ENCODE data around the gene CHD2. TPM values are rescaled to one million over a fixed set of nuclear protein-coding genes. Genes with fewer than 3 reads are reported as not detected.
A peak's percentile ranks its signal among the peaks of the same experiment; 100 is the strongest.
"Not testable (repeated sequence)": the region's sequence is repeated elsewhere in the genome, so short reads cannot be mapped to it uniquely, and the experiment has no call there.

The CHD2 gene
- total RNA-seq, 1 experiment from 2014 or later = 120 TPM

GRCh38 chr15:93059442-93059841 lies 159.3 kb downstream of the CHD2 start:
- no peaks in the 10 kb centered on the region for H4K20me1 ChIP-seq (ENCODE audit: insufficient read depth)
- no TSS peak for BruUV-seq (replicated peaks)
- peaks cover 36% of the 10 kb centered on the region for H3K4me1 ChIP-seq (replicated peaks; ENCODE audit: insufficient read depth)
- no peaks in the 10 kb centered on the region for H3K27me3 ChIP-seq (ENCODE audit: insufficient read depth, low read depth)
- no peaks in the 10 kb centered on the region for H3K9me2 ChIP-seq (ENCODE audit: insufficient read depth)
- no peaks in the 10 kb centered on the region for H3K9me3 ChIP-seq (ENCODE audit: insufficient read depth, low read depth)
- DNase-seq = no peak
- no peak overlapping the region for H2AFZ ChIP-seq
- H3F3A ChIP-seq (ENCODE audit: insufficient read depth, low read depth) = peaks cover 13% of the 10 kb centered on the region
- no peak for TF ChIP-seq CTCF (conservative IDR thresholded peaks at IDR 0.05)
- TF ChIP-seq EZH2 (IDR thresholded peaks at IDR 0.05; ENCODE audit: low read depth) = no peak
- intact Hi-C loops (cut with micrococcal nuclease; ENCODE audit: unreplicated experiment) = no loop called here
- POLR2A ChIA-PET (ENCODE audit: unreplicated experiment) = no interaction called here
- no peaks in the 10 kb centered on the region for H3K36me3 ChIP-seq (ENCODE audit: low read depth)
- H3K4me2 ChIP-seq = no peak overlapping the region
- CTCF ChIA-PET = no interaction called here
- H3K79me2 ChIP-seq (ENCODE audit: low read depth) = no peaks in the 10 kb centered on the region
- H3K27ac ChIP-seq = no peak overlapping the region
- H3K4me3 ChIP-seq = no peak overlapping the region

GRCh38 chr15:93060336-93061248 lies 160.5 kb downstream of the CHD2 start:
- intact Hi-C loops (cut with micrococcal nuclease; ENCODE audit: unreplicated experiment) = no loop called here
- Histone ChIP-seq H3K4me1 (replicated peaks; ENCODE audit: insufficient read depth) (peaks cover 37% of the 10 kb centered on the region), H3K9me3 (ENCODE audit: insufficient read depth, low read depth) (no peaks in the 10 kb centered on the region), H3K9me2 (ENCODE audit: insufficient read depth) (no peaks in the 10 kb centered on the region), H4K20me1 (ENCODE audit: insufficient read depth) (no peaks in the 10 kb centered on the region), H3F3A (ENCODE audit: insufficient read depth, low read depth) (peaks cover 13% of the 10 kb centered on the region), H3K36me3 (ENCODE audit: low read depth) (no peaks in the 10 kb centered on the region), H3K4me3 (no peak overlapping the region), H3K27me3 (ENCODE audit: insufficient read depth, low read depth) (no peaks in the 10 kb centered on the region), H3K4me2 (peak overlapping the region; percentile 85; the same call in 1 of the 2 replicates), H3K27ac (no peak overlapping the region), H3K79me2 (ENCODE audit: low read depth) (no peaks in the 10 kb centered on the region), H2AFZ (no peak overlapping the region)
- DNase-seq = no peak
- TF ChIP-seq CTCF (conservative IDR thresholded peaks at IDR 0.05) = no peak
- no peak for TF ChIP-seq EZH2 (IDR thresholded peaks at IDR 0.05; ENCODE audit: low read depth)
- BruUV-seq (replicated peaks) = no TSS peak
- ChIA-PET CTCF (no interaction called here), POLR2A (ENCODE audit: unreplicated experiment) (interaction anchor here (0.6 kb wide), 2 partner anchors 15 to 249 kb away, joined by 4 to 5 read pairs; no protein-coding TSS in a partner anchor)

- Histone ChIP-seq H3K27ac (peak overlapping the region; percentile 95), H3K4me2 (peak overlapping the region; percentile 74), H3K4me1 (replicated peaks; ENCODE audit: insufficient read depth) (peaks cover 48% of the 10 kb centered on the region), H3F3A (ENCODE audit: insufficient read depth, low read depth) (peaks cover 18% of the 10 kb centered on the region)
- H3K36me3 ChIP-seq (ENCODE audit: low read depth); H2AFZ ChIP-seq; DNase-seq; H3K27me3 ChIP-seq (ENCODE audit: insufficient read depth, low read depth); H3K4me3 ChIP-seq; CTCF ChIA-PET; H3K9me2 ChIP-seq (ENCODE audit: insufficient read depth); H4K20me1 ChIP-seq (ENCODE audit: insufficient read depth); intact Hi-C loops (cut with micrococcal nuclease; ENCODE audit: unreplicated experiment); H3K9me3 ChIP-seq (ENCODE audit: insufficient read depth, low read depth); H3K79me2 ChIP-seq (ENCODE audit: low read depth); POLR2A ChIA-PET (ENCODE audit: unreplicated experiment): not testable (repeated sequence)
- TSS peak; percentile 62 for BruUV-seq (replicated peaks)
Observed at GRCh38 chr15:93062628-93063261, 162.6 kb downstream of the CHD2 start.
